Activated gamma-delta T cell treated with anti-CD3 and anti-CD28 coated beads, Interleukin-2, amount 50 U/mL, for 16 hours (primary cell): ENCODE data around the gene CACNA2D2.

Source experiments
- DNase-seq: peaks from one replicate; pipeline ENCODE4 v3.0.0-alpha.2; 2020; ENCODE audit warnings: low read depth

The CACNA2D2 gene

DNA sequence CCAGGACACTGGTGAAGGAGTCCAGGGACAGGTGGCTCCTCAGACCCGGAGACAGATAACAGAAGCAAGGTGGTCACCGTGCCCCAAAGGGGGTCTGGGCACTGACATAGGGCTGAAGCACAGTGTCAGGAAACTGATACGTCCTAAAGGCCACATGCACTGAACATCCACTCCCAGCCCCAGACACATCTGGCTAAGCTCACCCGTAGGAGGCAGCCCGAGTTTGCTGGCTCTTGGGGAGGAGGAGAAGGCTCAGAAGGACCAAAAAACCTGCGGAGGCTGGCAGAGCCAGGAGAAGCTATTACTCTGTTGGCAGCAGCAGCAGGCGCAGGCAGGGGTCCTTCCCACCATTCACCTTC lies 1.2 kb downstream of the CACNA2D2 start:
- no peak for DNase-seq

DNA sequence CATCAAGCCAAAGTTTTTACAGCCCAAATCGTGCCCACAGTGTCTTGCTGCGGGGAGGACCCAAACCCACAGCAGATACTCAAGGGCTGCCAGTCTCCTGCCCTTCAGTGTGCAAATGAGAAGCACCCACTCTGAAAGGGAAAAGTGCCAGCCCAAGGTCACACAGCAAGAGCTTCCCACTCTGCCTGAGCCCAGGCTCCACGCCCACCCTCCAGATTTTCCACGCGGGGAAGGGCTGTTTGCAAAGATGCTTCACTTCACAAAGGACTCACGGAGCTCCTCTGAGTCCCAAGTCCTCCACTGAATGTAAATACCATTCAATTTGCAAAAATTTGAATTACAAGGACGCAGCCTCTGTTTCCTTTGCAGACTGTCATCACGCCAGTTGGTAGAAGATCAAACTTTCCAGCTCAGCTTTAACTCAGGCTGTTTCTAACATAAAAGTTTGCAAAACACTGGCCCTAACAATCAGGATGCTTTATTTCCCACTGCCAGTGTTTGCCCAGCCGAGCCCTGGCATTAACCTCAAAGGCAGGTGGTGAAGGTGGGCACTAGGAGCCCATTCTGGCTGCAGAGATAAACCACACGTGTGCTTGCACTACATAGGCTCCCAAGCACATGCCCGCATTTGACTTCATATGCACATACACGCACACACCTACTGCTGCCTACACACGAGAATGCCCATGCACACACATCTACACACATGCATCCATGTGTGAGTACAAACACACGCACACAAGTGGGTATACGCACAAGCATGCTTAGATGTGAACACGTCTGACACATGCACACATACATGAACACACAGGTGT lies 7.6 kb downstream of the CACNA2D2 start:
- no peak for DNase-seq

DNA sequence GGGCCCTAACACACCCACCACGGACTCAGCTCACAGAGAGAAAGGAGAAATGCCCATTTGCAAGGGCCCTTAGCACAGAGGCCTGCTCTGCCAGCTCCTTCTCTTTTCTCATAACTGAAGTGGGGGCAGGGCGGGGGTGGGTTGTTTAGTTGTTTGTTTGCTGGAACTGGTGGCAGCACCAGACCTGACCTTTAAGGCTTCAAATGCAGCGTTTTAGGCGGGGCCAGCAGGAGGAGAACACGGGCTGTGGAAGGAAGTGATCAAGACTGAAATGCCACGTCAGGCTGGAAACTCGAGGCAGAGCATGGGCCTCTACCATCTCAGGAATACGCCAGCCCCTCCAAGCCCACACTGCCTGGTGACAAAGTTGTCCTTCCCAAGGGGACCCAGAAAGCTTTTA lies 9.3 kb downstream of the CACNA2D2 start:
- DNase-seq: no peak

DNA sequence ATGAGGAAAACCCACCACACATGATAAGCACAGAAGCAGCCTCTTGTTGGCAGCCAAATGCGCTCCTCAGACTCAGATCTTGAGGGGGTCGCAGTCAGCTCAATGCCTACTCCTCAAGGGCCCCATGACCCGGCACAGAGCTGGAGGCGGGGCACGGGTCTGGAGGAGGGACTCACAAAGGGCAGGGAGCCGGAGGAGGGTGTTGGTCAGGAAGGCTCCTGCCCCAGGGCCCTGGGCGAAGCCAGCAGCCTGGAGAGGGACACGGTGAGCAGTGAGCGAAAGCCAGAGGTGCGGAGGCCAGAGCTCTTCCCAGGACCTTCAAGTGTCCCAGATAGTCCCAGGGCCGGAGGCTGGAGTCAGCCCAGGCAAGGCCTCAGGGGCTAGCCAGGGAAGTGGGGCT lies 9.8 kb downstream of the CACNA2D2 start:
- no peak for DNase-seq

DNA sequence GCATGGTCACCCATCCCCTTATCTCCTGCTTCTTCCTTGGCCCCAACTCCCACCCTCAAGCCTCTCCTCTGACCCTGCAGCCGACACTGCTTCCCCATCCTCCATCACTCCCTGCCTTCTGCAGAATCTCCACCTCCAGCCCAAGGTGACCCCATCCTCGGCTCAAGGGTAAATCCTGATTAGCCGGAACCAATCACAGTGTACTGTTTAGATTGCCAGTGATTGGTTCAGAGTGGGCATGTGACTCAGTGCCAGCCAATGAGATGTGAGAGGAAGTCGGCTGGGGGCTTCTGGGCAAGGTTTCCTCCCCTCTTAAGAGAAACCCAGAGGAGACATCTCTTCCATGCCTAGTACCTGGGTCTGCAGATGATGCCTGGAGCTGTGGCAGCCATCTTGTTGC lies 10.3 kb downstream of the CACNA2D2 start:
- DNase-seq: no peak

DNA sequence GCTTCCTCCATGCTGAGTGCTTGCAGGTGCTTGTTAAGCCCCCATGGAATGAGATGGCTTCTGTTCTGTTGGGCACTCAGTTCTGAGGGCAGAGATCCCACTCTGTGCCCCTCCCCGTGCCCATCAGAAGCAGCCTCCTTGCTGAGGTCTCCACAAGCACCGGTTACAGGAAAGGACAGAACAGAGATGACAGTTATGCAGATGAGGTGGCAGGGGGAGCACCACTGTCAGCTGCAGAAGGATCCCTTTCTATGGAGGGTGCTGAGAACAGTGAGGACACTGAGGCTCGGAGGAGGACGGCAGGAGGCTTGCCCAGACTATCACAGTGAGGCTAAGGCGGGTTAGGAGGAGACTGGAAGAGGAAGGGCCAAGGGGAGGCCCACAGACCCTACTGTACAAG lies 12.4 kb downstream of the CACNA2D2 start:
- DNase-seq: no peak

DNA sequence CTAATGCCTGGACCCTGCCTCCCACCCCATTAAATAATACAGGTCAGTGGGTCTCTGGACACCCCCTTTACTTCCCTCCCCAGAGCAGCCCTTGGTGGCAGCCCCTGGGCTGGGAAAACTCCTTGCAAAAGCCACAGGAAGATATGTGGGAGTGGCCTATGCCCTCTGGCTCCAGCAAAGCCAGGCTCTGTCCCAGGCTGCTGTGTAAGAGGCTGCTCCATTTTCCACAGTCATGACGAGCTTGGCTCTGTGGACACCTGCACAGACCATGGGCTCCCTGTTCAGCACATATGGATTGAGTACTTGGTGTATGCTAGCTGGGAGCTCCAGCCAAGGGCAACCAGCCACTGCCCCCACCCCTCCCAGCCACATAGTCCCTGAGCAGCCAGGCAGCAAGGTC lies 13.0 kb downstream of the CACNA2D2 start:
- no peak for DNase-seq

DNA sequence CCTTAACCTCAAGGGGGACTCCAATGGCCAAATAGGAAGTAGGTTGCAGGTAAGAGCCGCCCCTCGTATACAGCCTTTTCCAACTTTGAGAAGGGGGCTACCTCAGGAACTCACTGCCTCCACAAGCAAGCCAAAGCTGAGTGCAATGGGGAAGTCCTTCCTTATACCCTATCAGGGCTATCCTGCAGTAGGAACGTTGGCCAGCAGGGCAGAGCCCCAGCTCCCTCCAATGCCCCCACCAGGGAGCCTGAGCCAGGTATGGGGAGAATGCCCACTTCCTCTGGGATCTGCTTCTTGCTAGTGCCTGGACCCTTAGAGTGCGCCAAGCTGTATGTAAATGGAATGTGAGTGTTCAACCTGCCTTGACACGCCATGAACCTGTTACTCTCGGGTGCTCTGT lies 16.3 kb downstream of the CACNA2D2 start:
- DNase-seq: no peak

DNA sequence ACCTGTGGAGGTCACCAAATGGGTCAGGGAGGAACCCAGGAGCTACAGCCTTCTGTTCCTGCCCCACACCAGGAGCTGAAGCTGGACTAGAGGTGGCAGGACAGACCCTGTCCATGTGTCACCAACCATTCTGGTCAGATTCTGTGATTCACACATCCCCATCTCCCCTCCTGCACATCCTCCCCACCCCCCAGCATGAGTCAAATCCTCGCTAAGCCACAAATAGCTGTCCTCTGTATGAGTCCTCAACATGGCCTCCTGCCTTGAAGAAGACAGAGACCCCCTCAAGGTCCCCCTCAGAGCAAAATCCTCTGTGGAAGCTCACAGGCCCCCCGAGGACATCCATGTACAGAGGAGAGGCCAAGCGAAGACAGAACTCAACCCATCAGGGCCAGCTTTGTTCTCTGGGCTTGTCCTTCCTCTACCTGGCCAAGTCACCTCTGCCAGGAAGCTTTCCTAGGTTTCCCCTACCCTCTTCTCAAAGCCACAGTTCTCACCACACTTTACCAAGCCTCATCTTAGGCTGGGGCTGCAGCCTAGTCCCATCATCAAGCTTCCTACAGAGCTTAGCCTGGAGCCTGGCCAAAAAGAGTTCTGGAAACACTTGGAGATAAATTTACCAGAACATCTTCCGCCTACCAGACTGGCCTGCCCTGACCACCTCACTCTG lies 17.1 kb downstream of the CACNA2D2 start:
- no peak for DNase-seq

DNA sequence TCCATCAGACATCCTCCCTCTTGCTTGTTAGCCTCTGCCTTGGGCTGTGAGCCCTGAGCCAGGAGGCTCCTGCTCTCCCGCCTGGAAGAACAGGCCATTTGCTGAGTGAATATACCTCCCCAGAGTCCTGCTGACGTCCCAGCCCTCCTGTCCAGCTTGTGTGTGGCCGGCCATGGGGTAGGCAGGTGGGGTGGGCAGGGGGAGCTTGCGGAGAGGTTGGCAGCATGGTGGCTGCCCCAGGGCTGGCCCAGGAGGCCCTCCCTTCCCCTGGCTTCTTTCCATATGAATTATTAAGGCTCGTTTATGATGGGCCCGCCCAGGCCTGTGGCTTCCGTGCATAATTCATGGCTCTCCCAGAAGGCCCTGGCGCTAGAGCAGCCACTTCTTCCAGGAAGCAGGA lies 18.7 kb downstream of the CACNA2D2 start:
- no peak for DNase-seq

DNA sequence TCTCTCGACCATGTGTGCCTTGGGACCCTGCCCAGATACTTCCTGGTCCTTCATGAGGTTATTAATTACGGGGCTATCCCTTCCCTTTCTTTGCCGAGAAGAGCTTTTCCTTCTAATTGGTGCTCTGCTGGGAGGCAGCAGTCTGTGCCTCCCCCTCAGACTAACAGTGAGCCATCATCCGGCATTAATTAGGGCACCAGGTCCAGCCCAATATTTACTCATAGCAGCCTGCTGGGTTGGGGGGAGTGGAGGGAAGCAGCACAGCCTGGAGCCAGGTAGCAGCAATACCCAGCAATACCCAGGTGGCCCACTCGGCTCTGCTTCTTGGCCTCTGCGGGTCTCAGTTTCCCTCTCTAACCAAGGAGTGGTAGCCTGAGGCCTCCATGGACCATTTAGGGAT lies 20.1 kb downstream of the CACNA2D2 start:
- no peak for DNase-seq

DNA sequence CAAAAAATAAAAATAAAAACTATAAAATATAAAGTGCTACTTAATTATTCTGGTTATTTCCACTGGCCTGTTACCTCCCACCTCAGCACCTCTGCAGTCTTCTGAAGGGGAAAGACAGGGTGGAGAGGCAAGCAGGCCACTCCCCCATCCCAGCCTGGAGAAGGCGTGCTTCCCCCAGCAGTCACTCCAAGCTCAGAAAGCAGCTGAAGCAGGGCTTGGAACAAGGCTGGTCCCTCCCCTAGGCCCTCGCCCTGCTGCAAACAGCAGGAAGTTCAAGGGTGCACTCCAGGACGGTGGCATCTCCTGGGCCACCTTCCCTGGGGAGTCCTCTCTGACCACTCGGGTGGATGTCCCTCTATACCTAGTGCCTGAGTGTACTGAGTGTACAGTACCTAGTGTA lies 21.4 kb downstream of the CACNA2D2 start:
- DNase-seq: no peak

DNA sequence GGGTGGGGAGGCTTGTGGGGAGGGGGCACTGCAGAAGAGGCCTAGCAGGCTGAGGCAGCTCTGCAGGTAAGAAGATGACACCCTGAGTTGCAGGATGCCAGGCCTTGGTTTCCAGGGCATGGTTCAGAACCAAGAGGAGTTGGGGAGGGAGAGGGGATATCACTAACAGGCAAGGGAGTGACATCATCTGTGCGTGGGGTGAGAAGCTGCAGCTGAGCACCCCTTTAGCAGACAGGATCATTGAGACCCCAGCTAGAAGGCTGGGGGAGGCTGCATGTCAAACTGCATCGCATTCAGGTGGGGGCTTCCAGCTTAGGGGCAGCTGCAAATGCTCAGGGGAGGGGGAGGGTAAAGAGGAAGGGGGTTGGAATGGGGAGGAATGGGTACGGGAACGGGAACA lies 23.0 kb downstream of the CACNA2D2 start:
- no peak for DNase-seq

DNA sequence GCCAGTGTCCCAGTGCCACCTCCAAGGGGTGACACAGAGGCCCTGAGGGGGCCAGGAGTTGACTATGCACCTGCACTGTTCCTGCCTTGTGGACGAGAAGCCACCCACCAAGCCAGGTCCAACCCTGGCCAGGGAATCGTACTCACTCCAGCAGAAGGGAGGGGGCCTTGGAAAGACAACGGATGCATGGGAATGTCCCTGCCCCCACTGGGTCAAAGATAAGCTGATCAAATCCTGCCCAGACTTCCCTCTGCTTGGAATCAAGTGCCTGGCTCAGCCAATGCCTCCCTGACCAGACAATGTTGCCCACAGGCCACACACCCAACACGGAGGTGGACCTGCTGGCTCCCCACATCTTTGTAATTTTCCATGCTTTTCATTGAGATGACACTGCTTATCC lies 23.9 kb downstream of the CACNA2D2 start:
- no peak for DNase-seq

DNA sequence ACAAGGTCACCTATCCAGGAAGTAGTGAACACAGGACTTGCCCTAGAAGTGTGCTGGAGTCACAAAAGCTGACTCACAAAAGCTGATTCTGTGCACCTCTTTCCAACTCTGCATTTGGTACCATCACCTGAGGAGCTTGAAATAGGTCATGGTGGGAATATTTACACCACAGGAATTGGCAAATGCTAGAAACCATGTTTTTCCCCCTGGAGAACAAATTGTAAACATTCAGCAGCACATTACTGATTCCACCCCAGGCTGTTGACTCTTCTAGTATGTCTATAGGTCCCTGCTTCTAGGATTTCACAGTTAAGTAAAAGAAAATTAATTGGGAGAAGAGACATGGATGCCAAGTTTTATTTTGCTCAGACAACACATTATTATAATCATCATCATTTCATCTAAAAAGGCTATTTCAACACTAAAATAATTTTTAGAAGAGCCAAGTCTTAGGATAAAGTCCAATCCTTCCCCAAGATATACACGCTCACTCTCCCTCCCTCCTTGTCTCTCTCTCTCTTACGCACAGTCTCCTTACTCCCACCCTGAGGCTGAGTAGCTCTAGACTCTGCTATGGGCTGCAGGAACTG lies 24.7 kb downstream of the CACNA2D2 start:
- DNase-seq: no peak

DNA sequence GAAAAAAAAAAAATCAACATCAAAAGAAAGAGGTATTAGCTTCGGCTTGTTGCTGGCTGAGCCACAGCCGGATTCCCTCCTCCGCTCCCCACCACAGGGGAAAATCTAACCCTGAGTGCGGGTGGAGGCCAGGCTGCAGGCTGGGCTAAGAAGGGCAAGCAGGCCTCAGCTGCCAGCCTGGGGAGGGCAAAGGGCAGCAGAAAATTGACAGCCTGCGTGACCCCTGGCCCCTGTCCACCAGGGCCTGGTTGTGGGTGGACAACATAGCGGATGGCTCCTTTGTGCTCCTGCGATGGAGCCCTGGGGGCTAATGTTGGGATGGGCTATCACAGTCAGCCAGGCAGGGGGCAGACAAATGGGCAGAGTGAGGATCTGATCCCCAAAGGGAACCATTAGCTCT lies 25.4 kb downstream of the CACNA2D2 start:
- no peak for DNase-seq

DNA sequence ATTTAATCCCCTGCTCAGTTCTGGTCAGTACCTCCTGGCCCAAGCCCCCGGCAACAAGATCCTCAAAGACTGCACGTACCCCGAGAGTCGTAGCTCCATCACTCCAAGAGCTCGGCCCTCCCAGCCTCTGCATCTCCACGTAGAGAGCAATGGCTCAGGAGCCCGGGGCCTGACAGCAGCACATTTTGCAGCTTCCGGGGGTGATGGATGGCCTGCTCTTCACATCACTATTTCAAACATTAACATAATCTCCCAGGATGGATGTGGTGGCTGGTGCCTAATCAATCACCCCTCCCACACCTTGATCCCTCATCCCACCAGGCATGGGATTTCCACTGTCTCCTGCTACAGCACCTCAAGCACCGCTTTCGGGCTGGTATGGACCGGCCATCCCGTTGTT lies 28.1 kb downstream of the CACNA2D2 start:
- no peak for DNase-seq

DNA sequence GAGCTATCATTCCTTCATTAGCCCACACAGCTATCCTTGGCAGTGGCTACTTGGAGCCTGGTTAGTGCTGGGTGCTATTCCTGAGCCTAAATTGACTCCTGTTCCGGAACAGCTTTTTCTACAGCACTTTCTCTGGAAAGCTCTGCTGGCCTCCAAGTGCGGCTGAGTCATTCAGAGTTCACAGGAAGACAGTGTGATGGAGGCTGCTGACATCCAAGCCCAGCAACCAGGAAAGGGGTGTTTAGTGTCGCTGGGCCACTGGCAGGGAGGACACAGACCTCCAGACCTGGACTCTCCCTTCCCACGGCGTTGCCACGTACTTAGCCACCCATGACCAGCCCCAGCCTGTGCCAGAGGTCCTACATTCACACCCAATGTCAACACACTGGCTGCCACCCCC lies 28.7 kb downstream of the CACNA2D2 start:
- DNase-seq: no peak

DNA sequence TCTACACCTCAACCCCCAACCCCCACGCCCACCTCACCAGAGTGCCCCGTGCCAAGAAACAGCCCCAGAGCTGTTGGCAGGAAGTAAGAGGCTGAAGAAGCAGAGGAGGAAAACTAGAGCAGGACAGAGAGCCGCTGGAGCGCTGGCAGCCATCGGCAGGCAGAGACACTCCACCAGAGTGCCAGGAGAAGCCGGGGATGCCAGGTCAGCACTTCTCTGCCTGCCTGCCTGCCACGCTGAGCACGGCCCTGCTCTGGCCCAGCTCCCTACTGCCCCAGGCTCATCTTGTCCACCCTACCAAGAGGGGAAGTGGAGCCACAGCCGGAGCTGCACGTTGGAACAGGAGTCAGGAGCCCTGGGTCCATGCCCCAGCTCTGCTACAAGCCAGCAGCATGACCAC lies 29.7 kb downstream of the CACNA2D2 start:
- no peak for DNase-seq

DNA sequence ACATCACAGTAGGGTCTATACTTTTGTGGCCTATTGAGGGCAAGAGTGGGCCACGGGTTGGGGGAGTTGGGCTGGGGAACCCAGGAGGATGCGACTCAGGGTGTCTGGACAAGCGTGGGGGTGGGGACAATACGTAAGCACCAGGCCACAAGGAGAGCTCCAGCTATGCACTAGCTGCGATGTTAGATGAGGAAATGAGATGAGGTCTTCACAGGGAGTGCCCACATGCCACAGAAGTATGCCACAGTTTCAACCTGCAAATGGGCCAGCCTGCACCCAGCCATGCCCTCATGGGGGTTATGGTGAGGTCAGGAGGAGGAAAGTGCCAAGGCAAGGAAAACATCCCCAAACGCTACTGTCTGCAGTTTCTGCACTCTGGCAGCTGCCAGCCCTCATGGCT lies 30.5 kb downstream of the CACNA2D2 start:
- peak; percentile 12 for DNase-seq

DNA sequence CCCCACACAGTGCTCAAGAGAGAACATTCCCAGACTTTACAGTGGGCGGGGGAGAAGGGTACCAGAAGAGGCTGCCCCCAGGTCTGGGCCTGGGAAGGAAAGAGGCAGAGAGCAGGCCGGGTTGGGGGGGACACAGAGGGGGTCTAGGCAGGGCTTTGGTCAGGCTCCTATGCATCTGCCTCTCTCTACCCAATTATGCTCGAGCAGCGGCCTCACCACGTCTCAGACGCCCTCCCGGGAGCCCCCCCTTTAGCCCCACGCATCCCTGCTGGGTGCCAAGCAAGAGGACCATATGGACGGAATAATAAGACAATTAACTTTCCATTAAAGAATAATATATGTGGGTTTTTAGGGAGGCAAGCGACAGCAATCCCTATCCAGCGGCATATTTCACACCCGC lies 32.8 kb downstream of the CACNA2D2 start:
- no peak for DNase-seq

DNA sequence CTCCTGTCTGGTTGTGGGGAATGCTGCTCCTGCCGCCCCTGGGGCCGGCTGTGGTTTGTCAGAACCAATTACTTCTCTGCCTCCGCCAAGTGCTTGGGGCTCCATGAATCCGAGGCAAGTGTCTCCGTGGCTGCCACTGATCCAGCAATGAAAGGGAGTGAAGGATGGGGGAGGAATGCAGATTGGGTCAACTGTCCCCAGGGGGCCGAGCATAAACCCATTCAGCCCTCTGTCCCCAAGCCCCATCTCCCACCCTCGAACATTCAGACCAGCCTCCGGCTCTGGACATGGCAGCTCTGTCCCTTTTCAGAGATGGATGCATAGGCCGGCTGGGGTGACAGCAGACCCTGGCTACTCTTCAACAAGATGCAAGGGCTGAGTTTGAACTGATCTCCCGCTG lies 35.5 kb downstream of the CACNA2D2 start:
- no peak for DNase-seq

DNA sequence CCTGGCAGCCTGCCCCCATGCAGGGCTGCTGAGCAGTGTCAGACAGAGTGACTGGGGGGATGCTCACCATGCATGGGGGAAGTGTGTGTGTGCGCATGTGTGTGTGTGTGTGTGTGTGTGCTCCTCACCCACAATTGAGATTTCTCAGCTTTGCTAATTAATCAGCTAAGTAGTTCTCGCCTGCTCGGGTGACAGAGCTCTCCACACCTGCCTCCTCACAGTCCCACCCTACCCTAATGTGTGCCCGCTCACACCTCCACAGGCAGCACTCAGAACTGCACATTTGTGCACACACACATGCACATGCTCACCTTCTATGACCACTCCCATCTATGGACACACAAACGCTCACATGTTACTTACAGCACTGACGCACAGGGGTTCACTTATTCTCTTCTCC lies 37.3 kb downstream of the CACNA2D2 start:
- DNase-seq: no peak

DNA sequence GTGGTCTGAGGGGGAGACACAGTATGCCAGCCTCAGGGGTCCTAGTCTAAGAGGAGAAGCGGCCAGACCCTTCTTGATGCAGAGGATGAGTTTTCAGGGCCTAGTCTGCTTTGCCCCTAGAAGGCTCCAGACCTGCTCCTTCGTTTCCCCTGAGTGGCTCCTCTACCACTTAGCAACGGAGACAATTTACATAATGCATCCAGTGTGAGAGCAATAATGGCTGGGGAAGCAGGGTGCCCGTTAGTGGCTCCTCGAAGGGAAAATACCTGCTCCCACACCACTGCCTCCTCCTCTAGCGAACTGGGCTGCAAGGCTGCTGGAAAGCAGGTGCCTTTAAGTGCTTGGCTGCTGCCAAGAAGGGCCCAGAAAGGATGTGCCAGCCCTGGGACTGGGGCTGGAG lies 38.9 kb downstream of the CACNA2D2 start:
- DNase-seq: no peak
